Tibial nerve (tissue), 4 donors: ENCODE data around the gene TBL1XR1. TPM values are rescaled to one million over a fixed set of nuclear protein-coding genes. Genes with fewer than 3 reads are reported as not detected.

Source experiments
- DNase-seq, 2 donors: peaks; one replicate each; pipeline ENCODE4 v3.0.0-alpha.2; 2019; ENCODE audit warnings: low spot score in 2 of 2
- H3K27ac ChIP-seq, 4 donors: fragments of 200-600 bp; sonication (generic) in 3 of 4; one replicate each; pipeline ENCODE4 v1.5.1; 2017 to 2019; ENCODE audit warnings: mild to moderate bottlenecking in 1 of 4
- H3K27me3 ChIP-seq, 2 donors: fragments of 200-600 bp; sonication (generic) in 1 of 2; one replicate each; pipeline versions ENCODE4 v1.5.1 to v1.6.0; 2017 to 2019
- H3K36me3 ChIP-seq, 3 donors: fragments of 200-600 bp; sonication (generic); one replicate each; pipeline ENCODE4 v1.5.1; 2018 to 2019
- H3K4me1 ChIP-seq, 4 donors: fragments of 200-600 bp; sonication (generic) in 3 of 4; one replicate each; pipeline ENCODE4 v1.5.1; 2017 to 2019
- H3K4me3 ChIP-seq, 4 donors: fragments of 200-600 bp; sonication (generic) in 3 of 4; one replicate each; pipeline ENCODE4 v1.5.1; 2017 to 2019; ENCODE audit warnings: mild to moderate bottlenecking in 1 of 4, moderate library complexity in 1 of 4
- H3K9me3 ChIP-seq, 4 donors: fragments of 200-600 bp; sonication (generic) in 3 of 4; one replicate each; pipeline ENCODE4 v1.5.1; 2017 to 2019
- EP300 ChIP-seq, 2 donors: sonication (generic); formaldehyde crosslinking; IDR thresholded peaks; one replicate each; pipeline ENCODE4 v1.6.1; 2017; ENCODE audit warnings: antibody characterized with exemption in 2 of 2, mild to moderate bottlenecking in 1 of 2
- POLR2A ChIP-seq, 2 donors: fragments of 450-650 bp; IDR thresholded peaks; one replicate each; pipeline ENCODE4 v1.6.1; 2017; ENCODE audit warnings: antibody characterized with exemption in 2 of 2, mild to moderate bottlenecking in 2 of 2, moderate library complexity in 2 of 2
- WGBS, 2 donors: methylation state at CpG; one replicate each; pipeline ENCODE4 v1.1.5; 2018; 5-methylcytosine and 5-hydroxymethylcytosine counted together
- small RNA-seq: library from RNA; depleted of rRNA; stranded (forward); fragments of <200 nt; gene quantifications from one replicate; pipeline ENCODE3, GENCODE V24; 2016
- total RNA-seq, 4 donors: library from RNA; depleted of rRNA; stranded (reverse); fragments of >200 nt; gene quantifications; one replicate each; pipeline ENCODE4 v1.1.0, GENCODE V29; 2016
- TF ChIP-seq, protein P1 (sequence below), 5 experiments: fragments of 200-600 bp in 3 of 5; fragments of 450-650 bp in 2 of 5; sonication (generic) in 3 of 5; IDR thresholded peaks; one replicate each; pipeline ENCODE4 v1.5.1; 2016 to 2019; ENCODE audit warnings: antibody characterized with exemption in 5 of 5, mild to moderate bottlenecking in 3 of 5, moderate library complexity in 2 of 5

The TBL1XR1 gene
- total RNA-seq, 4 donors from 2014 or later, result 57.1 to 66.3 (median 62.8) TPM

DNA sequence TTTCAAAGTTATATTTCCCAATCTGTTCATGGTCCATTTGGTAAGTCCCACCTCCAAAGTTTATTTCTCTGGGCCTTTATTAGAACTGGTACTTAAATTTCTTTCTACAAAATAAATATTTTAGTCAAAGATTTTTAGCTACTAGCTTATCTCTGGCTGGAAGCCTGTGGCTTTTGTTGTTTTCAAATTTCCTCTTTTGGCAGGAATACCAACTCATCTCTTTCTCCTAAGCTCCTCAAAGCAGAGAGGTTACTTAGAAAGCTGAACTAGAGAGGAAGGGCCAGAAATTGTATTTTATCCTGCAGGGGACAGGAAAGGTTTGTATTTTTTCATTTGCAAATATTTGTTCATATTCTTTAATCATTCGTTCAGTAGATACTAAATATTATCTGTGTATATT lies 227.8 kb downstream of the TBL1XR1 start:
- WGBS, 2 donors, result 52 to 63% methylated on average over 1 of the region's 1 CpG
- no peak overlapping the region for H3K4me3 ChIP-seq
- H3K27me3 ChIP-seq, result no peaks in the 10 kb centered on the region
- TF ChIP-seq POLR2A (IDR thresholded peaks at IDR 0.05), result no peak
- TF ChIP-seq EP300 (IDR thresholded peaks at IDR 0.05), result no peak
- TF ChIP-seq, protein P1, sequence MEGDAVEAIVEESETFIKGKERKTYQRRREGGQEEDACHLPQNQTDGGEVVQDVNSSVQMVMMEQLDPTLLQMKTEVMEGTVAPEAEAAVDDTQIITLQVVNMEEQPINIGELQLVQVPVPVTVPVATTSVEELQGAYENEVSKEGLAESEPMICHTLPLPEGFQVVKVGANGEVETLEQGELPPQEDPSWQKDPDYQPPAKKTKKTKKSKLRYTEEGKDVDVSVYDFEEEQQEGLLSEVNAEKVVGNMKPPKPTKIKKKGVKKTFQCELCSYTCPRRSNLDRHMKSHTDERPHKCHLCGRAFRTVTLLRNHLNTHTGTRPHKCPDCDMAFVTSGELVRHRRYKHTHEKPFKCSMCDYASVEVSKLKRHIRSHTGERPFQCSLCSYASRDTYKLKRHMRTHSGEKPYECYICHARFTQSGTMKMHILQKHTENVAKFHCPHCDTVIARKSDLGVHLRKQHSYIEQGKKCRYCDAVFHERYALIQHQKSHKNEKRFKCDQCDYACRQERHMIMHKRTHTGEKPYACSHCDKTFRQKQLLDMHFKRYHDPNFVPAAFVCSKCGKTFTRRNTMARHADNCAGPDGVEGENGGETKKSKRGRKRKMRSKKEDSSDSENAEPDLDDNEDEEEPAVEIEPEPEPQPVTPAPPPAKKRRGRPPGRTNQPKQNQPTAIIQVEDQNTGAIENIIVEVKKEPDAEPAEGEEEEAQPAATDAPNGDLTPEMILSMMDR (IDR thresholded peaks at IDR 0.05), result no peak
- no peaks in the 10 kb centered on the region for H3K4me1 ChIP-seq
- H3K9me3 ChIP-seq, result no peaks in the 10 kb centered on the region
- H3K27ac ChIP-seq, result no peak overlapping the region
- DNase-seq, result no peak
- H3K36me3 ChIP-seq, result no peaks in the 10 kb centered on the region

Small RNA genes lying within 50 kb of the gene (small RNA-seq; reads per million reads assigned to genes)
- not detected for gene RF00019
- gene RNU6-681P, result not detected
